TTC549 (cell line): ENCODE results near the gene SPATA16.
"Not testable (repeated sequence)": the region's sequence is repeated elsewhere in the genome, so short reads cannot be mapped to it uniquely, and the experiment has no call there.

Experiments
- FAIRE-seq: peaks from 2 replicates; lab custom pipeline; 2012; peaks lifted over from hg19 to GRCh38; lab: Jason Lieb, UNC

Gene SPATA16

DNA sequence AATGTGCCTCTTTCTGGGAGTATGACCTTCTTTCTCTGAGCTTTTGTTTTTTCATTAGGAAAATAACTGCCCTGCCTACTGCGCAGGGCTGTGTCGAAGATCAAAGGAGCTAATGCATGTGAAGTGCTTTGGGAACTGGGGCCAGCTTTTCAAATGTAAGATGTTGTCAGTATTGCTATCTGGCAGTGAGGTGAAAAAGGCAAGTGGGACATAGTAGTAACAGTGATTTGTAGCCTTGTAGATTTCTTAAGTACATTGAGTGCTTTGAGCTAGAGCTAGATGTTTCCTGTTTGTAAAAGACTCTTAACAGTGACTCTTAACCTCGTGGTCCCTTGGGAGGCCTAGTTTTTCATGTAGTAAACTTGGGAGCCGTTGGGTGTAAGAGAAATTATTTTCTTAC, 264.0 kb downstream of the SPATA16 start:
- no peak for FAIRE-seq

DNA sequence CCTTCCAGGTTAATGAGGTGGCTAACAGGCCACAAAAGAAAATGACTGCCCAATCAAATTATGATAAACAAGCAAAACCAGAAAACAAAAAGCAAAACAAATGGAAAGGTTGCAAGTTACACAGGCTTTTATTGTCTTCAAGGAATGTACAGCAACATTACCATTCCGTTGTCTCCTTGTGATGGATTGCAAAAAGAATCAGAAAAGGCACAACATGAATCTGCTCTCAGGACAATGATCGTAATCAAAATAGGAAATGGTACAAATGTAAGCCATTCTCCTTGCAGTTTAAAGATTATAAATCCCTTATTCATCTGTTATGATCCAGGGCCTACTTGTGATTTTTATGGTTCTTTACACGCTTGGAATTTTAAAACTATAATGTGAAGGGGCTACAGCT, 264.7 kb downstream of the SPATA16 start:
- FAIRE-seq: no peak

DNA sequence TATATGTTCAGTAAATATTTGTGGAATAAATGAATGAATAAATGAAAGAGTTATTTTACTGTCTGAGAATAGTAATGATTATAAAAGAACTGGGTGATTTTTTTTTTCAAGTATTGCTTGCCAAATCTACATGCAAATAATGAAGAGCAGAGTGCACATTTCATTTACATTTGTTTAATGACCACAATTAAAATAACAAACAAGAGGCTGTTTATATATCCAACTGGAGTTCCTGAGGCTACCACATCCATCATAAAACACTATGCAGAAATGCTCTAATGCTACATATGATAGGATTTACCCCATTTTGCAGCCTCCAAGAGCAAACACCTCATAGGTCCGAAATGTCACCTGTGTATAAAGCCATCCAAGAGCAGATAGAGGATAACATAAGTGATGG, 266.0 kb downstream of the SPATA16 start:
- no peak for FAIRE-seq

DNA sequence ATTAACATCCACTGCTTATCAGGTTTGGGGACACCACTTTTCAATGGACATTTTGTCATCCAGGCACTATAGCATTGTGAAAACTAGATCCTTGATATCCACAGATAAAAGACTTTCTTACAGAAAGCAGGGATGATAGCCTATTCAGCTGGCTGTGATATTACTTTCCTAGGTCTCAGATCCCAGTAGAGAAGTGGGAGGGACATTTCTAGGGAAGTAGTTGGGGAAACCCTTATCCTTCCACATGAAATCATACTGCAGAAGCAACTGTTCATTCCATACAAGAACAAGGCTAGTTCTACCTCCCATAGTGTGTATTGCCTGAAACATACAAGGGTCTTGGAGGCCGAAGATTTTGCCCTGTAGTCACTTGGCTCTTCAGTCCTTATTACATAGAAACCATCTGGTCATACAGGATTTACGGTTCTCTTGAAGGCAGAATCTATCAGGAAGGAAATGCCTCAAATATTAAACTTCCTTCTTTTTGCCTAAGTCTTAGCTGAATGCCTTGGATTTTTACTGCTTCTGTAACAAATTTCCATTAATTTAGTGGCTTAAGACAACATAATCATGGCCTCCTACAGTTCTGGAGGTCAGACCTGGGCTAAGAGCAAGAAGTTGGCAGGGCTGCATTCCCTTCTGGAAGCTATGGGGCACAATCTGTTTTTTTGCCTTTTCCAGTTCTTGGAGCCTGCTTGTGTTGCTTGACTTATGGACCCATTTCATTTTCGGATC, 271.1 kb downstream of the SPATA16 start:
- no peak for FAIRE-seq

DNA sequence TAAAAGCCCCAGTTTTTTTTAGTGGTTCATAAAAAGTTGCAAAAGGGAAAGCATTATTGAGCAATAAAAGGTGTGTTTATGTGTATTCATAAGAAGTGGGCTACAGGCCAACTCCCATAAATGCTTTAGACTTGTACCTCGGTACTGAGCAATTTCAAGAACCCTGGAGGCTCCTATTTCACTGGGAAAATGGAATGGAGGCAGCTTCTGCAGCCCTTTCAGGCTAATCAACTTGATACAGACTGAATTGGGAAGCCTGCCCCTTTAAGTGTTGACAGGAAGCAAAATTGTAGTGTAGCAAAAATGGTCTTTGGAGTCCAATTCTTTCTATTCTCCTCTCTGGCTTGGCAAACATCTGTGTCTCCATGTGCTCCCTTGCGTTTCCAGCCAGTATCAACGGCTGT, 271.7 kb downstream of the SPATA16 start:
- no peak for FAIRE-seq

GRCh38 chr3:172868582-172869200, 272.3 kb downstream of the SPATA16 start:
- FAIRE-seq: no peak

DNA sequence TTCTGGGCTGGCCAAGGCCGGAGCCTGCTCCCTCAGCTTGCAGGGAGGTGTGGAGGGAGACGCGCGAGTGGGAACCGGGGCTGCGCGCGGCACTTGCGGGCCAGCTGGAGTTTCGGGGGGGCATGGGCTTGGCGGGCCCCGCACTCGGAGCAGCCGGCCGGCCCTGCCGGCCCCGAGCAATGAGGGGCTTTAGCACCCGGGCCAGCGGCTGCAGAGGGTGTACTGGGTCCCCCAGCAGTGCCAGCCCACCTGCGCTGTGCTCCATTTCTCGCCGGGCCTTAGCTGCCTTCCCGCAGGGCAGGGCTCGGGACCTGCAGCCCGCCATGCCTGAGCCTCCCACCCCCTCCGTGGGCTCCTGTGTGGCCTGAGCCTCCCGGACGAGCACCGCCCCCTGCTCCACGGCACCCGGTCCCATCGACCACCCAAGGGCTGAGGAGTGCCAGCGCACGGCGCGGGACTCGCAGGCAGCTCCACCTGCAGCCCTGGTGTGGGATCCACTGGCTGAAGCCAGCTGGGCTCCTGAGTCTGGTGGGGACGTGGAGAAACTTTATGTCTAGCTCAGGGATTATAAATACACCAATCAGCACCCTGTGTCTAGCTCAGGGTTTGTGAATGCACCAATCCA, 274.2 kb downstream of the SPATA16 start:
- FAIRE-seq: not testable (repeated sequence)

DNA sequence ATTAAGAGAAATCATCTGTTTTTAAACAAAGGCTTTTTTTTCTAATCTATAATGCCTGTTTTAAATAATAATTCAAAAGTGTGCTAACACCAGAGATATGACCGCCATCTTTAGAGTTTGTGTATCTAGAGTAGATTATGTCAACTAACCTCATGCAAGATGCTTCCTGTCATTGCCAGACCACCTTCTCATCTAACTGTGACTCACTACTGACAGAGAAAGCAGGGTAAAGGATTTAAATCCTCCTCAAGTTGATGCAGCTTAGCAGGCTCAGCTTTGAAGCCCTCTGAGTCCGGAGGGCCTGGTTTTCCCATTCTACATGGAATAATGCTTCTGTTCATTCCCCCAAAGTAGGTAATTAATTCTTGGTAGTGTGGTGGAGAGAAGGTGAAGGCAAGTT, 282.0 kb downstream of the SPATA16 start:
- no peak for FAIRE-seq

DNA sequence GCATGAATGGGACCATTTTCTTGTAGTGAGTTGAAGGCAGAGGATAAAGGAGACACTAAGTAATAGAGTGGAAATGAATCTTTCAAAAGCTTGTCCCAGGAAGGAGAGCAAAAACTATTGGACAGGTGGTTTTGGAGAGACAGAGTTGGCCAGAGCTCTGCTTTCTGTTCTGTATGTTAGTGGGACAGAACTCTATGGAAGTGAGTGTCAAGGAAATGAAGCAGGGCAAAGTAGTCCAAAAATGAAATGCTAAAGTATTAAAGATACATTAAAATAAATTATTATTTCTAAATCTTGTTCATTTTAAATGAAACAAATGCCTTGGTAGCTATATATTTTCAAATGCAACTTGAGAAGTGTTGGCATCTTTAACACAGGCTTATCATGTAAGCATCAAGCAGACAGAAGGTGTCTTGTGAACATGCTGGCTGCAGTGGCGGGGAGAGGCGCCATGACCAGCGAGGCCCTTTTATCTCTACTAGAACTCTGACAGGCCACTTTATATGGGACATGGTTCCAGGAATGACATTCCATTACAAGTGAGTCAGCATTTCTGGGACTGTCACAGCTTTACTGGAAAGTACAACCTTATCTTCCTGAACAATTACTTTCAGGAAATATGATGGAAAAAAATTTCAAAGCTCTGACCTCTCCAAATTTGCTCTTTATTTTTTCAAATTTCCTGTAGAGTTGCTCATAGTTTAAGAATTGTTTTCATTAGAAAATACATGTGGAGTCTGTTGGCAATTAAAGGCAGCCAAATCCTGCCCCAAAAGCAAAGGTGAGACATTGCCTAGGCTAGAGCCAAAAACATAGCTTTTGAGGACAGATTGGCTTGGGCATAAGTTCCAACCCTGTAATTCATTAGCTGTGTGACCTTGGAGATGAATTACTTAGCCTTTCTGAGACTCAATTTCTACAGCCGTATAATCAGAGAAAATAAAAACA, 284.0 kb downstream of the SPATA16 start:
- FAIRE-seq: no peak

DNA sequence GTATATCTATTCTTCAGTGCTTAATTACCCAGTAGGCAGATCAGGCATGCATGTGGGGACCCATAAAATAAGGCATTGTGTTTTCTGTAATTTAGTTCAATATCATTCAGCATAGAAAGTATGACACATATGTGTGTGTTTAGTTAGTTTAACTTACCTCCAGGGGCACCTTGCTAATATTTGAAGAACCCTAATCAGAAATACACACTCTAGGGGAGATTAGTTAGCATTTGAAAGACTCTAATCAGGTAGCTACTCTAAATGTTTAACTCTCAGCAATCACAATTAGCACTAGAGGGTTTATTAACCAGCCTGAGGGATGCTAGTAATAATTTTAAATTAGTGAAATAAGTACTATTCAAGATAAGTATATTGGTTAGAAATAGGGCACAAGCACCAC, 286.0 kb downstream of the SPATA16 start:
- no peak for FAIRE-seq

DNA sequence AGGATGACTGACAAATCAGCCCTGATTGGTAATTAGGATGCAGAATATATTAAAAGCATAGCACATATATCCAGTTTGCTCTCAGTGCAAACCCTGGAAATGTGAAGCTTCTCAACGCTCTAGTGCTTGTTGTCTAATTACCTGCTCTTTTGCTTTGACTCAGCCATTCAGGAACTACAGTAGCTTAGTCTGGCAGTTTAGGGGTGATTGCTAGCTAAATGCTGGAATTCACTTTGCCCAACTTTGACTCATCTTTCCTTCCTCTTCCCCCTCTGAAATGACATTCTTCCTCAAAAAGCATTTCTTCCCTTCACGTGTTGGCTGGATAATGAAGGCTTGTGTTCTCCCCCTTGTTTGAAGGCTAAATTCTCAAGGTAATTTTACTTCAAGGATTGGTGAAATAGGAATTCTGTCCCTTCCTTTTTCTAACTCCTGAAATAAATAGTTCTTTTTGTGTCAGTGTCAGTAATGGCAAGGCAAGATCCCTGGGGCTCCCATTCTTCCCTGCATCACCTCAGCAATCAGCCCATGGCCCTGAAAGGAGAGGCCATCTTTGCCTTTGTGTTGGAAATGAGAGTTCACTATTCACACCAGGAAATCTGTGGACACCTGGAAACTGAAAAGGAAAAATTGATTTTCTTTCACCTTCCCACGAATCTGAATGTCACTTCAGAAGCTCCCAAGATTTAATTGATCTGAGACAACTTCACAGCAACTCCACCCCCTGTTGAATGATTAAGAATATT, 286.9 kb downstream of the SPATA16 start:
- FAIRE-seq: no peak

DNA sequence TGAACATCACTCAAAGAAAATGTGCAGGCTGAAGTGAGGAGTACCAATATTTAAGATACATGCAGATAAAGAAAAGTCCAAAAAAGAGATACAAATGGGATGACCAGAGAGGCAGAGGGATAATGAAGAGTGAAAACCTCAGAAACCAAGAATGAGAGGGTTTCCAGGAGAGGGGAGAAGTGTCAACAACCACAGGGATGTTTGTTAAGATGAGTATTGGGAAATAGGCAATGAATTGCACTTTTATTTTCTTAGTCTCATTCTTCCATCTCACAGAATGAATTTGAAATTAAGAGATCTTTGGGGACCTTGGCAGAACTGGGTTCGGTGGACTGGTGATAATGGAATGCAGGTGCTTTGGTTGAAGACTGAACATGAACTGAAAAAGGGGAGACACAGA, 288.0 kb downstream of the SPATA16 start:
- FAIRE-seq: no peak

GRCh38 chr3:172848910-172849309, 292.1 kb downstream of the SPATA16 start:
- no peak for FAIRE-seq

DNA sequence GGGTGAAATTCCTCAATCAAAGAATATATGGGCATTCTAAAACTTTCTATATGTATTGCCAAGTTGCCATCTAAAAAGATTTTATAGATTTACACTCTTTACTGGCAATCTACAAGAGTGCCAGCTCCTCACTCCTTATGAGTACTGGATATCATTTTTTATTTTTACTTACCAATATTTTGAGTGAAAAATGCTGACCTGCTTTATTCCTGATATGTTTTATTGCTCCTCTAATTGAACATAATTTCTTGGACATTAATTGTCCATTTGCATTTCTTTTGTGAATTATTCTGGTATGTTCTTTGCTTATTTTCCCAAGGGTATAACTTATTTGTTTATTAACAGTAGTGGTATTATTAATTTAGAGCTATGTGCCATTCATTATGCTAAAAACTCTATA, 293.7 kb downstream of the SPATA16 start:
- no peak for FAIRE-seq

- no peak for FAIRE-seq
Observed at GRCh38 chr3:172846706-172847105, 294.3 kb downstream of the SPATA16 start.

DNA sequence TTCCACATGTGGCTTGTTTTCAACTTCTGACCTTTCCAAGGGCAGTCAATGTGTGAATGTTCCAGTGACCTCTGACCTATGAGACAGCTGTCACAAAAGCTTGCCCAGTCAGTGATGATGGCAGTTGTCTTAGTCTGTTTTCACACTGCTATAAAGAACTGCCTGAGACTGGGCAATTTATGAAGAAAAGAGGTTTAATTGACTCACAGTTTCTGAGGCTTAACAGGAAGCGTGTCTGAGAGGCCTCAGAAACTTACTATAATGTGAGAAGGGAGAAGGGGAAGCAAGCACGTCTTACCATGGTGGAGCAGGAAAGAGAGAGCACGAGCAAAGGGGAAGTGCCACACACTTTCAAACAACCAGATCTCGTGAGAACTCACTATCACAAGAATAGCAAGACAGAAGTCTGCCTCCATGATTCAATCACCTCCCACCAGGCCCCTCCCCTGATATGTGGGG, 294.9 kb downstream of the SPATA16 start:
- no peak for FAIRE-seq

DNA sequence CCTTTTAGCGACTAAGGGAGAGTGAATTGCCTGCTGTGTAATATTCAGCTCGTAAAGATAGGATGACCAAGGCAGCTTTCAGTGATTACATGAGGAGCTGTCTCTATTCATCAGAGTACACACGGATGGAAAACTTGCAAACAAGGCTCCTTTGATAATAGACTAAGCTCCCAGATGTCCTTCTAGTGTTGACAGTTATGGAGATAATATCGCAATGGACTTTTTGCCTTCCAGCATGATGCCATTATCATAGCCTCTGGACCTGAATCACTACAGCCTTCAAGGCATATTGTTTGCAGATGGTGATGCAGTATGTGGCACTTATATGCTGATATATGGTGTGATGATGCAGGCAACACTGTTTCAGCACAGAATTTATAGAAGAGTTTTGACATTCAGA, 296.6 kb downstream of the SPATA16 start:
- FAIRE-seq: no peak

- no peak for FAIRE-seq
Observed at GRCh38 chr3:172840913-172841312, 300.1 kb downstream of the SPATA16 start.

GRCh38 chr3:172840463-172840862, 300.6 kb downstream of the SPATA16 start:
- no peak for FAIRE-seq

DNA sequence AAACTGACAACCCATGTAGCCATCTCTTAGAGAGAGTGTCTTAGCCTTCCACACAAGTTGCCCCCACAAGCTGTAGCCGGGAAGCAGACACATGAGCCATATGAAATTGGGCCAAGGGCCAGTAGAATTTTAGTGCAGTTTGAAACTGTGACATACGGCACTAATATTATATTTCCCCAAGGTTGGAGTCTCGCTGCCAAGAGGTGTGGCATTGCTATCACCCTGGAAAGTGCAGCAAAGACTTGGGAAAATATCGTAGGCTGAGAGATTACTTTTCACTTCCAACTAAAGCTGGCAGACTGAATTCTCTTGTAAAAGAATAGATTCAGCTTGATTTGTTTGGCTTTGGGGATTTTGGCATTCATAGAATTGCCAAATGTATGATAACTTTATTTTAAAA, 301.4 kb downstream of the SPATA16 start:
- FAIRE-seq: no peak
